HFFc6 (cell line): ENCODE results near the gene SMYD5. TPM values are rescaled to one million over a fixed set of nuclear protein-coding genes. Genes with fewer than 3 reads are reported as not detected.

Source experiments
- DNase-seq: peaks from one replicate; pipeline ENCODE4 v3.0.0-alpha.2; 2018
- H3K27ac Mint-ChIP-seq: 2 replicates; pipeline ENCODE4 v1.8.0; 2020; ENCODE audit warnings: mild to moderate bottlenecking, mixed read lengths
- H3K27me3 Mint-ChIP-seq: 2 replicates; pipeline ENCODE4 v1.8.0; 2021; ENCODE audit warnings: mild to moderate bottlenecking, moderate library complexity, mixed read lengths; ENCODE audit not compliant: insufficient read depth
- H3K36me3 Mint-ChIP-seq: 2 replicates; pipeline ENCODE4 v1.8.0; 2021; ENCODE audit warnings: low read depth, mixed read lengths
- H3K4me1 Mint-ChIP-seq: 2 replicates; pipeline ENCODE4 v1.8.0; 2020; ENCODE audit warnings: low read depth, mixed read lengths
- H3K4me3 Mint-ChIP-seq: 2 replicates; pipeline ENCODE4 v1.8.0; 2020; ENCODE audit warnings: mild to moderate bottlenecking, moderate library complexity, mixed read lengths
- H3K9me3 Mint-ChIP-seq: 2 replicates; pipeline ENCODE4 v1.8.0; 2020; ENCODE audit warnings: mild to moderate bottlenecking, mixed read lengths
- CTCF ChIP-seq: fragments of 200-600 bp; sonication (generic); IDR thresholded peaks from 2 replicates; pipeline ENCODE4 v1.5.0; 2021; ENCODE audit warnings: antibody characterized with exemption, mild to moderate bottlenecking
- total RNA-seq, 6 experiments: library from RNA; stranded (reverse); fragmentation: NEBNext Ultra II Directional; extraction: Animal tissue kit (Norgen Biotek cat#: 25700); gene quantifications; 2 replicates in 1 of 6; 3 replicates in 5 of 6; pipeline ENCODE4 v1.2.3, GENCODE V29; 2021

SMYD5 gene
- total RNA-seq, 6 experiments from 2014 or later = 19.3 to 27.6 (median 24.4) TPM

- Mint-ChIP-seq H3K27ac (no peak overlapping the region), H3K27me3 (peaks cover 29% of the 10 kb centered on the region), H3K9me3 (no peaks in the 10 kb centered on the region), H3K36me3 (peaks cover 7% of the 10 kb centered on the region; the same call in 1 of the 2 replicates), H3K4me3 (no peak overlapping the region), H3K4me1 (no peaks in the 10 kb centered on the region)
- no peak for TF ChIP-seq CTCF
- DNase-seq = no peak
Observed at GRCh38 chr2:73264783-73265182, 50.7 kb downstream of the SMYD5 start.

- TF ChIP-seq CTCF = no peak
- peaks cover 7% of the 10 kb centered on the region; the same call in 1 of the 2 replicates for H3K36me3 Mint-ChIP-seq
- DNase-seq = no peak
- H3K27me3 Mint-ChIP-seq = peaks cover 35% of the 10 kb centered on the region
- no peak overlapping the region for H3K4me3 Mint-ChIP-seq
- no peak overlapping the region for H3K27ac Mint-ChIP-seq
- H3K4me1 Mint-ChIP-seq = no peaks in the 10 kb centered on the region
- no peaks in the 10 kb centered on the region for H3K9me3 Mint-ChIP-seq
Observed at GRCh38 chr2:73265298-73266060, 51.4 kb downstream of the SMYD5 start.

- TF ChIP-seq CTCF = no peak
- Mint-ChIP-seq H3K4me1 (no peaks in the 10 kb centered on the region), H3K27ac (no peak overlapping the region), H3K9me3 (no peaks in the 10 kb centered on the region), H3K27me3 (peaks cover 38% of the 10 kb centered on the region), H3K4me3 (no peak overlapping the region), H3K36me3 (peaks cover 7% of the 10 kb centered on the region; the same call in 1 of the 2 replicates)
- DNase-seq = no peak
Observed at GRCh38 chr2:73266061-73266901, 52.2 kb downstream of the SMYD5 start.

- H3K27me3 Mint-ChIP-seq = peaks cover 35% of the 10 kb centered on the region
- DNase-seq = no peak
- no peak overlapping the region for H3K4me3 Mint-ChIP-seq
- H3K27ac Mint-ChIP-seq = no peak overlapping the region
- TF ChIP-seq CTCF = no peak
- H3K9me3 Mint-ChIP-seq = no peaks in the 10 kb centered on the region
- H3K36me3 Mint-ChIP-seq = peaks cover 7% of the 10 kb centered on the region; the same call in 1 of the 2 replicates
- no peaks in the 10 kb centered on the region for H3K4me1 Mint-ChIP-seq
Observed at GRCh38 chr2:73267008-73267407, 53.0 kb downstream of the SMYD5 start.

- Mint-ChIP-seq H3K27ac (no peak overlapping the region), H3K27me3 (peaks cover 38% of the 10 kb centered on the region), H3K4me1 (no peaks in the 10 kb centered on the region), H3K36me3 (peaks cover 7% of the 10 kb centered on the region; the same call in 1 of the 2 replicates), H3K4me3 (no peak overlapping the region), H3K9me3 (no peaks in the 10 kb centered on the region)
- no peak for DNase-seq
- no peak for TF ChIP-seq CTCF
Observed at GRCh38 chr2:73268366-73268829, 54.4 kb downstream of the SMYD5 start.
